ENCODE results near the gene FNBP1. TPM values are rescaled to one million over a fixed set of nuclear protein-coding genes. Genes with fewer than 3 reads are reported as not detected.

The FNBP1 gene
- total and polyA plus RNA-seq, 2 experiments from 2014 or later: 26.6 to 28.8 TPM

DNA sequence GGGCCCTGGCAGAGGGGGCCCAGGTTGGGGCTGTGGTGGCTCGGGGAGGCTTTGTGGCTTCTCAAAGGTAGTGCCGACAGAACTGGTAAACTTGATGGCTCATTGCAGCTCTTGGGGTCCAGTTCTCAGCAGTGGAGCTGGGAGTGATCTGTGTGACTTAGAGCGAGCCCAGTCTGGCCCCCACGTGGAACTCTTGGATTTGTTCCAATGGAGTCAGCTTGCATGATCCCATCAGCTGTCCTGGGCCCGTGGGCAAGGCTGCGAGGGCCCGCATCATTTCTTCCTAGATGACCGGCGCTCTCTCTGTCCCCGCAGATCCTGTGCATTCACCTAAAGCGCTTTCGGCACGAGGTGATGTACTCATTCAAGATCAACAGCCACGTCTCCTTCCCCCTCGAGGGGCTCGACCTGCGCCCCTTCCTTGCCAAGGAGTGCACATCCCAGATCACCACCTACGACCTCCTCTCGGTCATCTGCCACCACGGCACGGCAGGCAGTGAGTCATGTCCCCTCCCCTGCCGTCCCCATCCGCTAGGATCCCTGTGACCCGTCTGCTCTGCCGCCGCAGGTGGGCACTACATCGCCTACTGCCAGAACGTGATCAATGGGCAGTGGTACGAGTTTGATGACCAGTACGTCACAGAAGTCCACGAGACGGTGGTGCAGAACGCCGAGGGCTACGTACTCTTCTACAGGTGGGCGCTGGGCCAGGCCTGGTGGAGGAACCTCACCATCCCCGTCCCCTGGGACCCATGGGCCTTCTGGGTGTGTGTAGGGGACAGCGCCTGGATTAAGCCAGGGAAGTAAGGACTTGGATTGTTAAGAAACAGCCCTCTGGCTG, 168.5 kb downstream of the FNBP1 start:
- H3K27ac Mint-ChIP-seq: no peak overlapping the region

More for the DNA sequence above, 168.5 kb downstream of the FNBP1 start:
- Mint-ChIP-seq H3K4me1 (no peaks in the 10 kb centered on the region; the same call in 2 of the 3 replicates), H3K9me3 (no peaks in the 10 kb centered on the region), H3K27me3 (ENCODE audit: insufficient read depth, low read depth, poor library complexity) (peaks cover 11% of the 10 kb centered on the region), H3K4me3 (no peak overlapping the region), H3K36me3 (ENCODE audit: low read depth) (no peaks in the 10 kb centered on the region)
- Histone ChIP-seq H2AFZ (no peak overlapping the region), H3K9me2 (ENCODE audit: insufficient read depth) (no peaks in the 10 kb centered on the region), H3K4me2 (no peak overlapping the region), H3K79me2 (replicated peaks; ENCODE audit: insufficient read depth) (no peaks in the 10 kb centered on the region), H3K4me3 (no peak overlapping the region), H3K36me3 (ENCODE audit: insufficient read depth) (no peaks in the 10 kb centered on the region), H3F3A (replicated peaks; ENCODE audit: low read depth) (no peaks in the 10 kb centered on the region), H3K4me1 (ENCODE audit: insufficient read depth) (no peaks in the 10 kb centered on the region), H4K20me1 (replicated peaks; ENCODE audit: insufficient read depth) (no peaks in the 10 kb centered on the region), H3K27ac (ENCODE audit: low read depth) (no peak overlapping the region), H3K27me3 (ENCODE audit: insufficient read depth) (no peaks in the 10 kb centered on the region)
- no peak for TF ChIP-seq REST (IDR thresholded peaks at IDR 0.05; ENCODE audit: unreplicated experiment)
- TF ChIP-seq POLR2AphosphoS5 (IDR thresholded peaks at IDR 0.05; ENCODE audit: low read depth): no peak
- TF ChIP-seq ZNF462 (CRISPR knock-in tag; IDR thresholded peaks at IDR 0.05): no peak
- no peak for TF ChIP-seq EZH2 (IDR thresholded peaks at IDR 0.05; ENCODE audit: low read depth, unreplicated experiment)
- DNase-seq (ENCODE audit: low spot score) (no peak), ATAC-seq (no peak)
